ENCODE measurements around the gene PTPRU. TPM values are rescaled to one million over a fixed set of nuclear protein-coding genes. Genes with fewer than 3 reads are reported as not detected.

PTPRU gene
- polyA plus RNA-seq, 1 of the 3 experiments (the other 2 are of a cell fraction) = 3.5 TPM

- TF ChIP-seq CTCF (IDR thresholded peaks at IDR 0.05) (no peak), RCOR1 (IDR thresholded peaks at IDR 0.05; ENCODE audit: low read length) (no peak)
These were observed 93.8 kb downstream of the PTPRU start (continued) for GRCh38 chr1:29330089-29330488.

DNA sequence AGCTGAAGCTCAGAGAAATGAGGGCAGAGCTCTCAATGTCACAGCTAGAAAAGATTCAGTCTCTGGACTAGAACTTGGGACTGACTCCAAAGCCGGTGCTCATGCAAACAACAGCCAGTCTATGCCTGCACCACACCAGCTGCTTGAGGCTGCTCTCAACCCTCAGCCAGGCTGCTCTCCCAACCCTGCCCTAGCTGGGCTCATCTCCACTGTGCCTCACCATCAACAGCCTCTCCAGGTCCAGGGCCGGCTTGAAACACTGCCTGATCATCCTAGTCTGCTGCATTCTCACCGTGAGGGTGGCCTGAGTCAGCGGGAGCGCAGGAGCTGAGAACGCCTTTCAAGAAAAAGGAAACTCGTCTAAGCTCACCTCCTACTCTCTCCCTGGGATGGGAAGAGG, 94.5 kb downstream of the PTPRU start:
- ChIA-PET CTCF (interaction anchor here (1.6 to 2.4 kb wide), 2 partner anchors 11 to 373 kb away, joined by 8 to 11 read pairs; no protein-coding TSS in a partner anchor), POLR2A (no interaction called here)
- H3K4me2 ChIP-seq = no peak overlapping the region
- H3K4me1 ChIP-seq (ENCODE audit: control insufficient read depth in 1 of 2, insufficient read depth in 2 of 2, low read depth in 1 of 2, low read length in 1 of 2) = peaks cover 0 to 5% of the 10 kb centered on the region in 2 experiments; a peak in 1 of 4 replicates
- 54% methylated on average over 6 of the region's 7 CpGs for WGBS (ENCODE audit: low lambda C conversion rate)
- no peaks in the 10 kb centered on the region for H3K27me3 ChIP-seq (ENCODE audit: insufficient read depth)
- DNase-seq = no peak
- no peaks in the 10 kb centered on the region for H3K9me2 ChIP-seq
- no peaks in the 10 kb centered on the region for H3F3A ChIP-seq (replicated peaks; ENCODE audit: insufficient read depth)
- TF ChIP-seq EP300 (IDR thresholded peaks at IDR 0.05; ENCODE audit: borderline replicate concordance in 1 of 2, low read depth in 1 of 2, low read length in 1 of 2) (no peak), NFIC (IDR thresholded peaks at IDR 0.05; ENCODE audit: borderline replicate concordance) (no peak), FOXM1 (IDR thresholded peaks at IDR 0.05; ENCODE audit: low read depth) (no peak), NRF1 (IDR thresholded peaks at IDR 0.05; ENCODE audit: low read depth, low read length) (no peak), FOXJ3 (CRISPR knock-in tag; IDR thresholded peaks at IDR 0.05) (no peak), ELF1 (IDR thresholded peaks at IDR 0.05) (no peak)
- TF ChIP-seq, protein P1, sequence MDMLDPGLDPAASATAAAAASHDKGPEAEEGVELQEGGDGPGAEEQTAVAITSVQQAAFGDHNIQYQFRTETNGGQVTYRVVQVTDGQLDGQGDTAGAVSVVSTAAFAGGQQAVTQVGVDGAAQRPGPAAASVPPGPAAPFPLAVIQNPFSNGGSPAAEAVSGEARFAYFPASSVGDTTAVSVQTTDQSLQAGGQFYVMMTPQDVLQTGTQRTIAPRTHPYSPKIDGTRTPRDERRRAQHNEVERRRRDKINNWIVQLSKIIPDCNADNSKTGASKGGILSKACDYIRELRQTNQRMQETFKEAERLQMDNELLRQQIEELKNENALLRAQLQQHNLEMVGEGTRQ (IDR thresholded peaks at IDR 0.05; ENCODE audit: borderline replicate concordance, low read depth, low read length) = no peak
- TF ChIP-seq, protein P2, sequence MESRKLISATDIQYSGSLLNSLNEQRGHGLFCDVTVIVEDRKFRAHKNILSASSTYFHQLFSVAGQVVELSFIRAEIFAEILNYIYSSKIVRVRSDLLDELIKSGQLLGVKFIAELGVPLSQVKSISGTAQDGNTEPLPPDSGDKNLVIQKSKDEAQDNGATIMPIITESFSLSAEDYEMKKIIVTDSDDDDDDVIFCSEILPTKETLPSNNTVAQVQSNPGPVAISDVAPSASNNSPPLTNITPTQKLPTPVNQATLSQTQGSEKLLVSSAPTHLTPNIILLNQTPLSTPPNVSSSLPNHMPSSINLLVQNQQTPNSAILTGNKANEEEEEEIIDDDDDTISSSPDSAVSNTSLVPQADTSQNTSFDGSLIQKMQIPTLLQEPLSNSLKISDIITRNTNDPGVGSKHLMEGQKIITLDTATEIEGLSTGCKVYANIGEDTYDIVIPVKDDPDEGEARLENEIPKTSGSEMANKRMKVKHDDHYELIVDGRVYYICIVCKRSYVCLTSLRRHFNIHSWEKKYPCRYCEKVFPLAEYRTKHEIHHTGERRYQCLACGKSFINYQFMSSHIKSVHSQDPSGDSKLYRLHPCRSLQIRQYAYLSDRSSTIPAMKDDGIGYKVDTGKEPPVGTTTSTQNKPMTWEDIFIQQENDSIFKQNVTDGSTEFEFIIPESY (IDR thresholded peaks at IDR 0.05; ENCODE audit: borderline replicate concordance, low read depth) = no peak
- no peaks in the 10 kb centered on the region for H3K9me3 ChIP-seq
- no peak overlapping the region for H2AFZ ChIP-seq (ENCODE audit: low read depth)
- no peak overlapping the region for H3K9ac ChIP-seq
- no peaks in the 10 kb centered on the region for H3K79me2 ChIP-seq (ENCODE audit: insufficient read depth)
- no peak overlapping the region for H3K4me3 ChIP-seq (ENCODE audit: low read depth in 2 of 2, low read length in 1 of 2)
- H4K20me1 ChIP-seq (ENCODE audit: insufficient read depth) = no peaks in the 10 kb centered on the region
- no peaks in the 10 kb centered on the region for H3K36me3 ChIP-seq (replicated peaks in 1 of 2; ENCODE audit: control insufficient read depth in 1 of 2, insufficient read depth in 2 of 2, low read length in 1 of 2)
- no peak overlapping the region for H3K27ac ChIP-seq (ENCODE audit: low read depth in 2 of 2, low read length in 1 of 2)

GRCh38 chr1:29331309-29331708, 95.0 kb downstream of the PTPRU start:
- H3K4me2 ChIP-seq = no peak overlapping the region
- no peaks in the 10 kb centered on the region for H3K36me3 ChIP-seq (replicated peaks in 1 of 2; ENCODE audit: control insufficient read depth in 1 of 2, insufficient read depth in 2 of 2, low read length in 1 of 2)
- no peaks in the 10 kb centered on the region for H3K9me3 ChIP-seq
- TF ChIP-seq GABPA (IDR thresholded peaks at IDR 0.05; ENCODE audit: low read depth) = no peak
- no peak for DNase-seq
- H3K27me3 ChIP-seq (ENCODE audit: insufficient read depth) = no peaks in the 10 kb centered on the region
- H4K20me1 ChIP-seq (ENCODE audit: insufficient read depth) = no peaks in the 10 kb centered on the region
- no peak overlapping the region for H3K4me3 ChIP-seq (ENCODE audit: low read depth in 2 of 2, low read length in 1 of 2)
- H3F3A ChIP-seq (replicated peaks; ENCODE audit: insufficient read depth) = no peaks in the 10 kb centered on the region
- H3K27ac ChIP-seq (ENCODE audit: low read depth in 2 of 2, low read length in 1 of 2) = no peak overlapping the region
- no peak overlapping the region for H2AFZ ChIP-seq (ENCODE audit: low read depth)
- H3K9me2 ChIP-seq = no peaks in the 10 kb centered on the region
- POLR2A ChIA-PET = no interaction called here
- CTCF ChIA-PET = interaction anchor here (1.6 to 2.4 kb wide), 2 partner anchors 10 to 373 kb away, joined by 8 to 11 read pairs; no protein-coding TSS in a partner anchor
- no peaks in the 10 kb centered on the region for H3K79me2 ChIP-seq (ENCODE audit: insufficient read depth)
- H3K4me1 ChIP-seq (ENCODE audit: control insufficient read depth in 1 of 2, insufficient read depth in 2 of 2, low read depth in 1 of 2, low read length in 1 of 2) = peaks cover 0 to under 1% of the 10 kb centered on the region in 2 experiments; a peak in 1 of 4 replicates
- H3K9ac ChIP-seq = no peak overlapping the region

Data from SK-N-SH (cell line).